AG10803 (cell line): Measurements from ENCODE around the gene NOC2L.

Experiments used
- DNase-seq: peaks from one replicate; pipeline ENCODE4 v3.0.0; 2010; ENCODE audit warnings: low read depth
- H3K4me3 ChIP-seq: 2 replicates; pipeline ENCODE4 v1.5.1; 2011; ENCODE audit warnings: mild to moderate bottlenecking, low read length, control low read depth
- TF ChIP-seq, protein P1 (sequence below): conservative IDR thresholded peaks from 2 replicates; pipeline ENCODE4 v1.5.1; 2011; ENCODE audit warnings: mild to moderate bottlenecking, low read length, control low read depth, inconsistent platforms

NOC2L gene

DNA sequence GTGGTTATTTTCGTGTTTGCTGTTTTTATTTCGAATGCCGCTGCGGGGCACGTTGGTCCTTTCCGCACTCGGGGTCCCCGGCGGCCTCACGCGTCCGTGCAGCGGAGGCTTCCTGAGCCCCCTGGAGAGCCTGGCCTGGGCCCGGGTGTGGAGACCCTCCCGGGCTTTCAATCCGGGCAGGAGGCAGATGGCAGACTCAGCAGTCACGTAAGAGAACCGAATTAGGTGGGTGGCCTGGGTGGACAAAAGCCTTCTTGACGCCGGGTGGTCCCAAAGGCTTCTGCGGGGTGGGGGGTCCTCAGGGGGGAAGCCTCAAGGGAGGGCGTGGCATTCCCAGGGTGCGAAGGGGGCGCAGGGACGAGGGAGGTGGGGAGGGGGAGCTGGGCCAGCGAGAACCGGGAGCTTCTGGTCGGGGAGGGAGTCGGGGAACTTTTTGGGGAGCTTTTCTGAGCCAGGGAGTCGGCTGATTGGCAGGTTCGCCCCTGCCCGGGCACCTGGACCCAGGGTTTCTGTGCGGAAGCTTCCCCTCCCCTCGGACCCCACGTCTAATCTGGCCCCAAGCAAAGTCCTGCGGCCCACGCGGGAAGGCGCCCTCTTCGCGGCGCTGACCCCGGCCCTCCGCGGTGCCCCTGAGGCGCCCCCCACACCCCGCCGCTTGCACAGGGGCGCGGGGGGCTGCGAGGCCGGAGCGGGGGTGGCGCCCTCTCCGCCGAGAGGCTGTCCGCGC lies 42.2 kb upstream of the NOC2L start:
- TF ChIP-seq, protein P1, sequence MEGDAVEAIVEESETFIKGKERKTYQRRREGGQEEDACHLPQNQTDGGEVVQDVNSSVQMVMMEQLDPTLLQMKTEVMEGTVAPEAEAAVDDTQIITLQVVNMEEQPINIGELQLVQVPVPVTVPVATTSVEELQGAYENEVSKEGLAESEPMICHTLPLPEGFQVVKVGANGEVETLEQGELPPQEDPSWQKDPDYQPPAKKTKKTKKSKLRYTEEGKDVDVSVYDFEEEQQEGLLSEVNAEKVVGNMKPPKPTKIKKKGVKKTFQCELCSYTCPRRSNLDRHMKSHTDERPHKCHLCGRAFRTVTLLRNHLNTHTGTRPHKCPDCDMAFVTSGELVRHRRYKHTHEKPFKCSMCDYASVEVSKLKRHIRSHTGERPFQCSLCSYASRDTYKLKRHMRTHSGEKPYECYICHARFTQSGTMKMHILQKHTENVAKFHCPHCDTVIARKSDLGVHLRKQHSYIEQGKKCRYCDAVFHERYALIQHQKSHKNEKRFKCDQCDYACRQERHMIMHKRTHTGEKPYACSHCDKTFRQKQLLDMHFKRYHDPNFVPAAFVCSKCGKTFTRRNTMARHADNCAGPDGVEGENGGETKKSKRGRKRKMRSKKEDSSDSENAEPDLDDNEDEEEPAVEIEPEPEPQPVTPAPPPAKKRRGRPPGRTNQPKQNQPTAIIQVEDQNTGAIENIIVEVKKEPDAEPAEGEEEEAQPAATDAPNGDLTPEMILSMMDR, result no peak
- no peak for DNase-seq
- peak overlapping the region; percentile 66 for H3K4me3 ChIP-seq

GRCh38 chr1:1000357-1001056 lies 41.5 kb upstream of the NOC2L start:
- H3K4me3 ChIP-seq, result peak overlapping the region; percentile 66
- peak; percentile 80 for DNase-seq
- TF ChIP-seq, protein P1, result no peak

GRCh38 chr1:999725-1000356 lies 40.8 kb upstream of the NOC2L start, which contains the start of gene HES4:
Gene HES4 (minus strand): TSS chr1:1000097. CDS start chr1:999973, 124 bp downstream.
- H3K4me3 ChIP-seq, result peak within 1 kb of the TSS; percentile 66
- peak; percentile 95 for DNase-seq
- TF ChIP-seq, protein P1, result no peak

DNA sequence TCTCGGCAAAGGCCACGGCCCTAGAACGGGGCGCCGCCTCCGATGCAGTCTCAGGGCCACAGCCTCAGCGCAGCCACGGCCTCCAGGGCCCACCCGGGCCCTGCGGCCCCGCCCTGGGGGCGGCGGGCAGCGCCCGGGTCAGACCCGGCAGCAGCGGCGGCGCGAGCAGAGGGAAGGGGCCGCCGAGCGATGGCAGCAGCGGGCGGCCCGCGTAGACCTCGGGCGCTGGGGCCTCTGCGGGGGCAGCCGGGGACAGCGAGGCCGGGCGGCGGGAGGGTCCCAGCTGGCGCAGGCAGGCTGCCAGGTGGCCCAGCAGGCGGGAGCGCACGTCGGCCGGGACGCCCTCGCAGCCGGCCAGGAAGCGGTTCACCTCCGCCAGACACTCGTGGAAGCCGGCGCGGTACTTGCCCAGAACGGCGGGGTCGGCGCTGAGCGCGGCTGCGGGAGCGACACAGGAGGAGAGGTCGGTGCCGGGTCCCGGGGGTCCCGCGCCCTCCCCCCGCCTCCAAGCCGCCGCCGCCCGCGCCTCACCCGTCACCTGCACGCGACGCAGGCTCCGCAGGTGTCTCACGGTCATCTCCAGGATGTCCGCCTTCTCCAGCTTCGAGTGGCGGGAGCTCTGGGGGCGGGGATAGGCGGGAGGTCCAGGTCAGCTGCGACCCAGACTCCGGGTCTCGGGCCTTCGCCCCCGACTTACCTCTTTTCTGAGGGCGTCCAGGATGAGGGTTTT lies 40.1 kb upstream of the NOC2L start:
- H3K4me3 ChIP-seq, result peak overlapping the region; percentile 66
- DNase-seq, result no peak
- TF ChIP-seq, protein P1, result no peak

DNA sequence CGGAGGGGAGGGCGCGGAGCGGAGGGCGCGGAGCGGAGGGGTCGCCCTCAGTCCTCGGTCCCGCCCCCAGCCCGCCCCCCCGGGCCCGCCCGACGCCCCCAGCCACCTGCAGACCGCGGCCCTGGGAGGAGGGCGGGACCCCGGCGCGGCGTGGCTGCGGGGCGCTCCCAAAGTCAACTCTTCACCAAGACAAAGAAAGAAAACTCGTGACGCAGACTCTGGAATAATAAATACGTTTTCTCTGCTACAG lies 39.6 kb upstream of the NOC2L start:
- H3K4me3 ChIP-seq, result peak overlapping the region; percentile 36
- TF ChIP-seq, protein P1, result no peak
- DNase-seq, result no peak

- TF ChIP-seq, protein P1, result no peak
- no peak for DNase-seq
- H3K4me3 ChIP-seq, result peak overlapping the region; percentile 24; the same call in 1 of the 2 replicates
Observed at GRCh38 chr1:997993-998744, 39.1 kb upstream of the NOC2L start.
